GM12891 (cell line): ENCODE measurements around the gene POGLUT2. TPM values are rescaled to one million over a fixed set of nuclear protein-coding genes. Genes with fewer than 3 reads are reported as not detected.

Experiments
- DNase-seq: peaks from one replicate; pipeline ENCODE4 v3.0.0; 2011; ENCODE audit warnings: low spot score; ENCODE audit not compliant: insufficient read length
- FAIRE-seq: peaks from 2 replicates; lab custom pipeline; 2011; peaks lifted over from hg19 to GRCh38; lab: Jason Lieb, UNC
- PAX5 ChIP-seq: IDR thresholded peaks from 2 replicates; pipeline ENCODE4 v1.6.1; 2011; ENCODE audit warnings: low read length, moderate library complexity, mild to moderate bottlenecking; ENCODE audit not compliant: insufficient read depth, severe bottlenecking
- POLR2A ChIP-seq: IDR thresholded peaks from 2 replicates; pipeline ENCODE4 v1.6.1; 2011; ENCODE audit warnings: low read depth, low read length, control low read depth
- POLR2AphosphoS5 ChIP-seq: IDR thresholded peaks from 2 replicates; pipeline ENCODE4 v1.6.1; 2011; ENCODE audit warnings: low read depth, low read length, control low read depth
- POU2F2 ChIP-seq: IDR thresholded peaks from 2 replicates; pipeline ENCODE4 v1.6.1; 2011; ENCODE audit warnings: low read depth, mild to moderate bottlenecking, control low read depth, low read length, moderate library complexity
- SPI1 ChIP-seq: IDR thresholded peaks from 2 replicates; pipeline ENCODE4 v1.6.1; 2011; ENCODE audit warnings: low read depth, low read length, control low read depth
- TAF1 ChIP-seq: IDR thresholded peaks from 2 replicates; pipeline ENCODE4 v1.6.1; 2011; ENCODE audit warnings: low read depth, low read length, control low read depth
- polyA plus RNA-seq: library from polyadenylated mRNA; unstranded; fragments of >200 nt; gene quantifications from one replicate; pipeline ENCODE4 v1.2.1, GENCODE V29; 2012; ENCODE audit warnings: low read depth, missing spikeins, inconsistent platforms; ENCODE audit not compliant: missing spikeins

Gene POGLUT2
- 1.2 TPM for polyA plus RNA-seq

DNA sequence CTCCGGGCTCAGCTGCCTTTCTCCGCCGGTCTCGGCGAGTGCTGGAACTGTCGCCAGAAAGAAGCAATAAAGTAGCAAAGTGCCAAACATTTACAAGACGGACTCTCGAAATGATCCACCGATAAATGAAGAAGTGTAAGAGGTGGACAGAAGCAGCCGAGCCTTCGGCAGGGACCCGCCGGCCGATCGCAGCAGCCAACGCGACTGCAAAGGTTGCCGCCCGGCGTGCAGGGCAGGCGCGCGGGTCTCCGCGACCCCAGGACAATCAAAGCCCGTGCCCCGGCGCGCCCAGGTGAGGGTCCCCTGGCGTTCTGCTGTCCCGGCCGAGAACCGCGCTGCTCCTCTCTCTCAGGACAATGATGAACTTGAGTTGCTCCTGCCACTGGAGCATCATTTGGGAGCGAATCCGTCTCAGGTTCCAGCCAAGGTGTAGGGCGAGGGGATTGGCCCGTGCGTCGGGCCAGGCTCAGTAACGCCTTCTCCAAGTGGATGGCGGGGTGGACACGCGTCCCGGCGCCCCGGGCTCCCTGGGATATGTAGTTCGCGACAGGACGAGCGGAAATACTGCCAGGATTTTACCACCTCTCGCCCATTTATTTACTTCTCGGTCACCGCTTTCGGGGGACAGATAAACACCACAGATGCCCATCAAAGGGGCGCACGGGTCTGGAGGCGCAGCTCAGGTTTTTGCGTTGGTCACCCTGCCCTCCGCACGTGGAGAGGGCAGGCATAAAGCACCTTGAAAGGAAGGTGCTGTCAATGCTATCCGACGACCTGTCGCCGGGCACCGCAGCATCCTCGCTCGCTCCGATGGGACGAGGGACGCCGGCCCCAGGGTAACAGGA is at the start of gene POGLUT2, which contains the start of gene BIVM:
Gene POGLUT2, minus strand, starts transcription at position 396 of the 845 bp plus-strand sequence. Its CDS starts 306 bp downstream, at position 90.
Gene BIVM, plus strand, starts transcription at position 539 of the 845 bp plus-strand sequence. CDS start 8,149 bp downstream, outside the sequence.
- FAIRE-seq (peak; percentile 92), DNase-seq (peak; percentile 83)
- TF ChIP-seq POLR2AphosphoS5 = no peak
- TF ChIP-seq SPI1 = no peak
- no peak for TF ChIP-seq POLR2A
- TF ChIP-seq PAX5 = no peak
- no peak for TF ChIP-seq TAF1
- no peak for TF ChIP-seq POU2F2

DNA sequence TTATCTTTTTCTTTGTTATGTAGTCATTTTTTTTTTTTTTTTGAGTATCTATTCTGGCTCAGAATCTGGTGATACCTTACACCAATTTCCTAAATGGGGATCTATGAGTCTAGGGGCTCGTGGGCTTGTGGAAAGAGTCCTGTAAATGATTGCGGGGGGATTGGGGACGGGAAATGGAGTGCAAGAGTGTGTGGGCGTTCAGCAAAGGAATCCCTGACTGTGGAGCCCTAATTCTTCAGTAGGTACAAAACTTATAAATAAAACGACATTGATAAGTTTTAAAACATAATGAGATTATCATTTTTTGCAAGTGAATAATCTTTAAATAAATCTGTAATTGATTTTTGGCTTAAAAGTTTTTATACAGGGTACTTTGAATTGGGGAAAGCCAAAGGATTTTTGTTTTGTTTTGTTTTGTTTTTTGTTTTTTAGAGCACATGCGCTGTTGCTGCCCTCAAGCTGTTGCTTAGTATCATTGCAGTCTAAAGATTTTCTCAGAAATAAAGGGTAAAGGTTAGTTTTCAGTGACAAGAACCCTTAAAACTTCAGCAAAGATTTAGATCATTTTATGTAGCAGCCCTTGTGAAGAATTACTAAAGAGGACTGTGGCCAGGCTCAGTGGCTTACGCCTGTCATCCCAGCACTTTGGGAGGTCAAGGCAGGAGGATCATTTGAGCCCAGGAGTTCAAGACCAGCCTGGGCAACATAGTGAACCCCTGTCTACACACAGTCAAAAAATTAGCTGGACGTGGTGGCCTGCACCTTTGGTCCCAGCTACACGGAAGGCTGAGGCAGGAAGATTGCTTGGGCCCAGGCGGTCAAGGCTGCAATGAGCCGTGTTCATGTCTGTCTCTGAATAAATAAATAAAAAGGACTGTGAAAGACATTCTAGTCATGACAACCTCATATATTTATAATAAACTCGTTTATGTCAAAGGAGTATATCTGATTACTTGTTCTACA is 48.8 kb upstream of the POGLUT2 start:
- TF ChIP-seq POU2F2 (no peak), SPI1 (no peak), TAF1 (no peak), POLR2AphosphoS5 (no peak), PAX5 (no peak), POLR2A (no peak)
- DNase-seq = no peak

GRCh38 chr13:102846261-102847015 is 47.7 kb upstream of the POGLUT2 start:
- TF ChIP-seq PAX5 (no peak), SPI1 (peak; percentile 87), POLR2A (peak; percentile 74), POLR2AphosphoS5 (peak; percentile 82), TAF1 (peak; percentile 12; the same call in 1 of the 2 replicates), POU2F2 (peak; percentile 93)
- peak; percentile 69 for FAIRE-seq
- no peak for DNase-seq

More for the DNA sequence above, 48.8 kb upstream of the POGLUT2 start:
- no peak for FAIRE-seq

DNA sequence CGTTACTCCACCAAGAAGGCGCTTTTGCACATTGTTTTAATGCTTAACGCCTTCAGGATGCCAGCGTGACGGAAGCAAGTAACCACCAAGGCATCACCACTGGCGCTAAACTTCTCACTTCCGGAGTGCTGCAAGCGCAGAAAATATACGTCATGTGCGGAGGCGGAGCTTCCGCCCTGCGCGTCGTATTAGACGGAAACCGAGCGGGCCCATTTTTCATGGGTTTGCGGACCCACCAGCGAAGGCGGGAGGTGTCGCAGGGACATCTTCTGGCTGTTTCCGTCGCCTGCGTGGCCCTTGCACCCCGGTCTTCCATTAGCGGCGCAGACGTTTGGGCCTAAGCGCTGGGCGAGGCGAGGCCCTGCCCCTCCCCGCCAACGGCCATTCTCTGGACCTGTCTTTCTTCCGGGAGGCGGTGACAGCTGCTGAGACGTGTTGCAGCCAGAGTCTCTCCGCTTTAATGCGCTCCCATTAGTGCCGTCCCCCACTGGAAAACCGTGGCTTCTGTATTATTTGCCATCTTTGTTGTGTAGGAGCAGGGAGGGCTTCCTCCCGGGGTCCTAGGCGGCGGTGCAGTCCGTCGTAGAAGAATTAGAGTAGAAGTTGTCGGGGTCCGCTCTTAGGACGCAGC is 47.0 kb upstream of the POGLUT2 start, which contains the start of gene ERCC5:
Gene ERCC5, plus strand, starts transcription at position 403 of the 631 bp plus-strand sequence. CDS start 235 bp downstream, outside the sequence.
- peak; percentile 99 for FAIRE-seq
- peak; percentile 37 for DNase-seq

GRCh38 chr13:102845289-102845629 is 46.5 kb upstream of the POGLUT2 start:
- FAIRE-seq (no peak), DNase-seq (no peak)
- TF ChIP-seq POLR2A = no peak
- no peak for TF ChIP-seq SPI1
- TF ChIP-seq POU2F2 = no peak
- TF ChIP-seq PAX5 = no peak
- no peak for TF ChIP-seq TAF1
- TF ChIP-seq POLR2AphosphoS5 = no peak

More for the DNA sequence above, 47.0 kb upstream of the POGLUT2 start, which contains the start of gene ERCC5:
- peak; percentile 48 for TF ChIP-seq TAF1
- peak; percentile 92 for TF ChIP-seq POLR2A
- TF ChIP-seq POU2F2 = no peak; the same call in none of the 2 replicates
- TF ChIP-seq POLR2AphosphoS5 = peak; percentile 83; the same call in 1 of the 2 replicates
- peak; percentile 47; the same call in 1 of the 2 replicates for TF ChIP-seq SPI1
- no peak for TF ChIP-seq PAX5

- DNase-seq = no peak
- FAIRE-seq = no peak
- TF ChIP-seq POLR2AphosphoS5 (no peak), POLR2A (no peak), TAF1 (no peak), POU2F2 (no peak), SPI1 (no peak), PAX5 (no peak)
Observed at GRCh38 chr13:102839462-102839861, 40.7 kb upstream of the POGLUT2 start.

- no peak for FAIRE-seq
Observed at GRCh38 chr13:102838982-102839381, 40.2 kb upstream of the POGLUT2 start.

GRCh38 chr13:102838273-102838672 is 39.5 kb upstream of the POGLUT2 start:
- TF ChIP-seq PAX5 (no peak), TAF1 (no peak), POU2F2 (no peak), POLR2A (no peak), POLR2AphosphoS5 (no peak)
- FAIRE-seq (no peak), DNase-seq (no peak)

More at GRCh38 chr13:102838982-102839381, 40.2 kb upstream of the POGLUT2 start:
- DNase-seq = no peak
- no peak for TF ChIP-seq POLR2A
- TF ChIP-seq SPI1 = no peak
- no peak for TF ChIP-seq POU2F2
- no peak for TF ChIP-seq PAX5
- TF ChIP-seq POLR2AphosphoS5 = no peak
- TF ChIP-seq TAF1 = no peak
